OCI-LY7 (cell line): ENCODE results near the gene PFKFB4. TPM values are rescaled to one million over a fixed set of nuclear protein-coding genes. Genes with fewer than 3 reads are reported as not detected.

Experiments
- Bru-seq: library from RNA; stranded (reverse); fragments of 400-500 nt; gene quantifications from one replicate; lab custom pipeline; 2021; lab: Mats Ljungman, UMichigan
- BruChase-seq, 2 experiments: library from RNA; stranded (reverse); fragments of 400-500 nt; gene quantifications; one replicate each; lab custom pipeline; 2021; lab: Mats Ljungman, UMichigan
- BruUV-seq: library from RNA; stranded (reverse); fragments of 400-500 nt; replicated peaks from 2 replicates; lab custom pipeline; 2021; lab: Mats Ljungman, UMichigan
- CTCF ChIA-PET: fragments of 300-600 bp; sonication (Branson Sonifier 250); formaldehyde crosslinking; loops from one replicate; lab custom pipeline; 2022; ENCODE audit warnings: antibody characterized with exemption; ENCODE audit not compliant: unreplicated experiment; lab: Charles Lee
- POLR2A ChIA-PET: fragments of 300-600 bp; sonication (Branson Sonifier 250); formaldehyde crosslinking; loops from one replicate; lab custom pipeline; 2022; ENCODE audit warnings: antibody characterized with exemption; lab: Charles Lee
- DNase-seq: peaks from one replicate; pipeline ENCODE4 v3.0.0-alpha.2; 2015; ENCODE audit warnings: low spot score
- H2AFZ ChIP-seq: fragments of 200-600 bp; sonication (generic), shearing (Covaris generic); 2 replicates; pipeline ENCODE4 v1.6.1; 2014; ENCODE audit warnings: mild to moderate bottlenecking, antibody characterized with exemption, low read length, moderate library complexity
- H3K27ac ChIP-seq: fragments of 200-600 bp; sonication (generic); 2 replicates; pipeline ENCODE4 v1.5.1; 2014; ENCODE audit warnings: mixed run types, low read depth, mild to moderate bottlenecking, moderate library complexity, low read length, inconsistent platforms; ENCODE audit not compliant: poor library complexity, severe bottlenecking
- H3K36me3 ChIP-seq: fragments of 200-600 bp; sonication (generic); 2 replicates; pipeline ENCODE4 v1.6.1; 2014; ENCODE audit warnings: mild to moderate bottlenecking, antibody characterized with exemption, low read length, moderate library complexity, mixed read lengths; ENCODE audit not compliant: insufficient read depth
- H3K4me1 ChIP-seq: fragments of 200-600 bp; sonication (generic); 2 replicates; pipeline ENCODE4 v1.5.1; 2014; ENCODE audit warnings: mild to moderate bottlenecking, low read length; ENCODE audit not compliant: insufficient read depth, poor library complexity, severe bottlenecking
- H3K4me2 ChIP-seq: fragments of 200-600 bp; sonication (generic); 2 replicates; pipeline ENCODE4 v1.6.1; 2014; ENCODE audit warnings: mild to moderate bottlenecking, low read length
- H3K4me3 ChIP-seq: fragments of 200-600 bp; sonication (generic); 2 replicates; pipeline ENCODE4 v1.5.1; 2014; ENCODE audit warnings: mild to moderate bottlenecking, low read depth, low read length; ENCODE audit not compliant: poor library complexity, severe bottlenecking
- H3K79me2 ChIP-seq: fragments of 200-600 bp; sonication (generic); 2 replicates; pipeline ENCODE4 v1.6.1; 2016; ENCODE audit warnings: low read depth, mild to moderate bottlenecking, low read length, moderate library complexity, mixed read lengths; ENCODE audit not compliant: insufficient read depth
- H3K9me2 ChIP-seq: fragments of 200-600 bp; sonication (generic); 2 replicates; pipeline ENCODE4 v1.6.1; 2016; ENCODE audit warnings: mild to moderate bottlenecking, low read length, mixed read lengths; ENCODE audit not compliant: insufficient read depth
- H3K9me3 ChIP-seq: fragments of 200-600 bp; sonication (generic); 2 replicates; pipeline ENCODE4 v1.6.1; 2014; ENCODE audit warnings: mild to moderate bottlenecking, mixed run types, low read length, mixed read lengths
- H4K20me1 ChIP-seq: fragments of 200-600 bp; sonication (generic); 2 replicates; pipeline ENCODE4 v1.6.1; 2014; ENCODE audit warnings: mild to moderate bottlenecking, antibody characterized with exemption, low read length, moderate library complexity, mixed read lengths; ENCODE audit not compliant: insufficient read depth
- CTCF ChIP-seq: fragments of 200-600 bp; sonication (generic); conservative IDR thresholded peaks from 2 replicates; pipeline ENCODE4 v1.5.1; 2014; ENCODE audit warnings: mild to moderate bottlenecking, antibody characterized with exemption, low read length, moderate library complexity, mixed read lengths
- EZH2phosphoT487 ChIP-seq: fragments of 200-600 bp; sonication (generic); IDR thresholded peaks from 2 replicates; pipeline ENCODE4 v1.6.1; 2018; ENCODE audit warnings: low read depth, borderline replicate concordance, mild to moderate bottlenecking, mixed run types, antibody characterized with exemption, low read length, moderate library complexity, mixed read lengths
- intact Hi-C: fragments of 100-400 bp; cut with micrococcal nuclease; formaldehyde crosslinking; loops from one replicate; pipeline ENCODE4 v1.10.0; 2022; ENCODE audit not compliant: unreplicated experiment
- long read RNA-seq: library from polyadenylated mRNA; stranded (forward); transcript quantifications from one replicate; pipeline ENCODE4 v2.0.0, GENCODE V29; 2022
- total RNA-seq, 2 experiments: library from RNA; depleted of rRNA in 1 of 2; stranded (reverse); fragments of >200 nt in 1 of 2; shearing (Covaris generic) in 1 of 2; gene quantifications; 2 replicates each; pipeline ENCODE4 v1.2.3, GENCODE V29; 2014 to 2022

PFKFB4 gene
- total RNA-seq (2014; rRNA removed; shearing (Covaris generic)) (3.8 and 5.0 TPM in 2 replicates), total RNA-seq (2022) (10.8 and 29.0 TPM in 2 replicates), Bru-seq, nascent RNA (percentile 39 among the genes with signal in this experiment), BruChase-seq, experiment 1, labeled RNA remaining after a 6-hour chase (percentile 44 among the genes with signal in this experiment), BruChase-seq, experiment 2, labeled RNA remaining after a 2-hour chase (percentile 46 among the genes with signal in this experiment)
- long read RNA-seq, transcript PFKFB4-201 (14 exons, 3,586 nt) = major isoform, 17 of 38 reads
- long read RNA-seq, partial matches to known transcripts = 5 of 38 reads
- long read RNA-seq, other reads (novel, unspliced or antisense) = 15 of 38 reads

GRCh38 chr3:48556796-48557626 is at the start of gene PFKFB4:
PFKFB4 (minus strand) TSS chr3:48556803; CDS start chr3:48556777, 26 bp downstream.
- Histone ChIP-seq H2AFZ (peak within 1 kb of the TSS; percentile 81), H3K4me2 (peak within 1 kb of the TSS; percentile 96), H4K20me1 (no peaks in the 10 kb centered on the region), H3K79me2 (no peaks in the 10 kb centered on the region), H3K4me1 (peaks cover 54% of the 10 kb centered on the region), H3K4me3 (peak within 1 kb of the TSS; percentile 77), H3K36me3 (no peaks in the 10 kb centered on the region), H3K9me2 (no peaks in the 10 kb centered on the region), H3K9me3 (no peaks in the 10 kb centered on the region), H3K27ac (peak within 1 kb of the TSS; percentile 80)
- intact Hi-C loops = loop anchor here (2.0 kb wide), 3 partner anchors 42 to 256 kb away; partner anchors contain the start of genes ATRIP and NME6
- no peak for TF ChIP-seq CTCF
- no peak for TF ChIP-seq EZH2phosphoT487
- BruUV-seq = no TSS peak
- CTCF ChIA-PET = interaction anchor here (0.5 to 1.0 kb wide), 6 partner anchors 79 to 444 kb away, joined by 3 to 4 read pairs (median 4); partner anchors contain the start of gene NCKIPSD
- peak; percentile 99 for DNase-seq
- POLR2A ChIA-PET = interaction anchor here (0.5 to 2.1 kb wide), 9 partner anchors 12 to 1390 kb away, joined by 3 to 8 read pairs (median 3); partner anchors contain the start of genes CCDC51, CELSR3 and TMA7

GRCh38 chr3:48601622-48601994 is 45.0 kb upstream of the PFKFB4 start:
- DNase-seq = no peak
- BruUV-seq = no TSS peak

More at GRCh38 chr3:48601622-48601994, 45.0 kb upstream of the PFKFB4 start:
- H2AFZ ChIP-seq = no peak overlapping the region
- H3K4me3 ChIP-seq = no peak overlapping the region
- H3K27ac ChIP-seq = no peak overlapping the region
- intact Hi-C loops = no loop called here
- no peak overlapping the region for H3K4me2 ChIP-seq
- H3K4me1 ChIP-seq = no peaks in the 10 kb centered on the region
- ChIA-PET CTCF (no interaction called here), POLR2A (interaction anchor here (0.7 kb wide), 1 partner anchor 29 kb away, joined by 3 read pairs; no protein-coding TSS in a partner anchor)
- no peaks in the 10 kb centered on the region for H3K79me2 ChIP-seq
- no peaks in the 10 kb centered on the region for H3K9me2 ChIP-seq
- TF ChIP-seq CTCF (no peak), EZH2phosphoT487 (no peak)
- H3K9me3 ChIP-seq = no peaks in the 10 kb centered on the region
- peaks cover 91% of the 10 kb centered on the region for H3K36me3 ChIP-seq
- no peaks in the 10 kb centered on the region for H4K20me1 ChIP-seq
